ENCODE measurements around the gene ULK2.
A peak's percentile ranks its signal among the peaks of the same experiment; 100 is the strongest.

- peak in 7 of 12 donors; percentile 13 to 50 (median 29) for TF ChIP-seq CTCF (IDR thresholded peaks at IDR 0.05)
- no peak for TF ChIP-seq POLR2A (IDR thresholded peaks at IDR 0.05)
Observed at GRCh38 chr17:19867079-19867328, 732 bp downstream of the ULK2 start.

Measured in heart left ventricle (tissue), 13 donors.